KMS-11 (cell line): ENCODE results near the gene ABCG5.

Experiments
- H2AFZ ChIP-seq: fragments of 200-600 bp; sonication (generic); 2 replicates; pipeline ENCODE4 v1.6.1; 2016; ENCODE audit warnings: antibody characterized with exemption, mixed run types, low read depth
- H3K27ac ChIP-seq: fragments of 200-600 bp; sonication (generic); 2 replicates; pipeline ENCODE4 v1.6.1; 2016; ENCODE audit warnings: mild to moderate bottlenecking, mixed run types
- H3K27me3 ChIP-seq: fragments of 200-600 bp; sonication (generic); 2 replicates; pipeline ENCODE4 v1.6.1; 2017; ENCODE audit warnings: mild to moderate bottlenecking, low read depth, mixed run types, moderate library complexity; ENCODE audit not compliant: insufficient read depth
- H3K36me3 ChIP-seq: fragments of 200-600 bp; sonication (generic); 2 replicates; pipeline ENCODE4 v1.6.1; 2017; ENCODE audit warnings: mild to moderate bottlenecking, mixed run types; ENCODE audit not compliant: insufficient read depth
- H3K4me1 ChIP-seq: fragments of 200-600 bp; sonication (generic); 2 replicates; pipeline ENCODE4 v1.6.1; 2016; ENCODE audit warnings: mild to moderate bottlenecking, low read depth, mixed run types; ENCODE audit not compliant: poor library complexity, severe bottlenecking
- H3K4me2 ChIP-seq: fragments of 200-600 bp; sonication (generic); 2 replicates; pipeline ENCODE4 v1.7.0; 2016; ENCODE audit warnings: mild to moderate bottlenecking, mixed run types
- H3K4me3 ChIP-seq: fragments of 200-600 bp; sonication (generic); IDR thresholded peaks from 2 replicates; pipeline ENCODE4 v1.6.1; 2017; ENCODE audit warnings: low read depth, low read length, mixed read lengths; ENCODE audit not compliant: insufficient read depth
- H3K79me2 ChIP-seq: fragments of 200-600 bp; sonication (generic); 2 replicates; pipeline ENCODE4 v1.6.1; 2016; ENCODE audit warnings: low read depth, mixed run types; ENCODE audit not compliant: insufficient read depth
- H3K9ac ChIP-seq: fragments of 200-600 bp; sonication (generic); 2 replicates; pipeline ENCODE4 v1.6.1; 2016; ENCODE audit warnings: mild to moderate bottlenecking, mixed run types
- H4K20me1 ChIP-seq: fragments of 200-600 bp; sonication (generic); 2 replicates; pipeline ENCODE4 v1.6.1; 2016; ENCODE audit warnings: mild to moderate bottlenecking, mixed run types; ENCODE audit not compliant: insufficient read depth
- TF ChIP-seq, protein P1 (sequence below): fragments of 200-600 bp; sonication (generic); conservative IDR thresholded peaks from 2 replicates; pipeline ENCODE4 v1.6.1; 2017; ENCODE audit warnings: low read depth, mild to moderate bottlenecking, antibody characterized with exemption, low read length, moderate library complexity, mixed read lengths

The ABCG5 gene

DNA sequence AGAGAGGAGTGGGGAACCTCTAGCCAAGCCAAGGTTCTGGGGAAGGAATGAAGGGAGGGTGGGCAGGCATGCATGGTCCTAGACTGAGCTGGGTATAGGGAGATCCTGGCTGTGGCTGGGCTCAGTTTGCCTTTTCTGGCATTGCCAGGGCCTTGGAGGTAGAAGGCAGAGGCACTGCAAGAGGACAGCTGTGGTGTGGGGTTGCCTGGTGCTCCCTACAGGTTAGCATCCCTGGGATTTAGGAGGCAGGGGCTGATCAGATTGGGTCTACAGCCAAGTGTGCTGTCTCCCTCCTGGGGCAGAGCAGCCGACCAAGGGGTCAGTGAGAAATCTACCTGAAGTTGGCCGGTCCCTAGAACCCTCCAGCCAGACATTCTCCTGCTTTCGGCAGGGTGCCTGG is 16.0 kb upstream of the ABCG5 start:
- Histone ChIP-seq H2AFZ (no peak overlapping the region), H3K9ac (no peak overlapping the region), H3K4me2 (no peak overlapping the region), H3K4me3 (no peak overlapping the region), H3K79me2 (no peaks in the 10 kb centered on the region), H4K20me1 (no peaks in the 10 kb centered on the region), H3K36me3 (no peaks in the 10 kb centered on the region), H3K27me3 (peaks cover 30% of the 10 kb centered on the region; the same call in 1 of the 2 replicates), H3K4me1 (no peaks in the 10 kb centered on the region), H3K27ac (no peak overlapping the region)
- TF ChIP-seq, protein P1, sequence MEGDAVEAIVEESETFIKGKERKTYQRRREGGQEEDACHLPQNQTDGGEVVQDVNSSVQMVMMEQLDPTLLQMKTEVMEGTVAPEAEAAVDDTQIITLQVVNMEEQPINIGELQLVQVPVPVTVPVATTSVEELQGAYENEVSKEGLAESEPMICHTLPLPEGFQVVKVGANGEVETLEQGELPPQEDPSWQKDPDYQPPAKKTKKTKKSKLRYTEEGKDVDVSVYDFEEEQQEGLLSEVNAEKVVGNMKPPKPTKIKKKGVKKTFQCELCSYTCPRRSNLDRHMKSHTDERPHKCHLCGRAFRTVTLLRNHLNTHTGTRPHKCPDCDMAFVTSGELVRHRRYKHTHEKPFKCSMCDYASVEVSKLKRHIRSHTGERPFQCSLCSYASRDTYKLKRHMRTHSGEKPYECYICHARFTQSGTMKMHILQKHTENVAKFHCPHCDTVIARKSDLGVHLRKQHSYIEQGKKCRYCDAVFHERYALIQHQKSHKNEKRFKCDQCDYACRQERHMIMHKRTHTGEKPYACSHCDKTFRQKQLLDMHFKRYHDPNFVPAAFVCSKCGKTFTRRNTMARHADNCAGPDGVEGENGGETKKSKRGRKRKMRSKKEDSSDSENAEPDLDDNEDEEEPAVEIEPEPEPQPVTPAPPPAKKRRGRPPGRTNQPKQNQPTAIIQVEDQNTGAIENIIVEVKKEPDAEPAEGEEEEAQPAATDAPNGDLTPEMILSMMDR, result no peak

DNA sequence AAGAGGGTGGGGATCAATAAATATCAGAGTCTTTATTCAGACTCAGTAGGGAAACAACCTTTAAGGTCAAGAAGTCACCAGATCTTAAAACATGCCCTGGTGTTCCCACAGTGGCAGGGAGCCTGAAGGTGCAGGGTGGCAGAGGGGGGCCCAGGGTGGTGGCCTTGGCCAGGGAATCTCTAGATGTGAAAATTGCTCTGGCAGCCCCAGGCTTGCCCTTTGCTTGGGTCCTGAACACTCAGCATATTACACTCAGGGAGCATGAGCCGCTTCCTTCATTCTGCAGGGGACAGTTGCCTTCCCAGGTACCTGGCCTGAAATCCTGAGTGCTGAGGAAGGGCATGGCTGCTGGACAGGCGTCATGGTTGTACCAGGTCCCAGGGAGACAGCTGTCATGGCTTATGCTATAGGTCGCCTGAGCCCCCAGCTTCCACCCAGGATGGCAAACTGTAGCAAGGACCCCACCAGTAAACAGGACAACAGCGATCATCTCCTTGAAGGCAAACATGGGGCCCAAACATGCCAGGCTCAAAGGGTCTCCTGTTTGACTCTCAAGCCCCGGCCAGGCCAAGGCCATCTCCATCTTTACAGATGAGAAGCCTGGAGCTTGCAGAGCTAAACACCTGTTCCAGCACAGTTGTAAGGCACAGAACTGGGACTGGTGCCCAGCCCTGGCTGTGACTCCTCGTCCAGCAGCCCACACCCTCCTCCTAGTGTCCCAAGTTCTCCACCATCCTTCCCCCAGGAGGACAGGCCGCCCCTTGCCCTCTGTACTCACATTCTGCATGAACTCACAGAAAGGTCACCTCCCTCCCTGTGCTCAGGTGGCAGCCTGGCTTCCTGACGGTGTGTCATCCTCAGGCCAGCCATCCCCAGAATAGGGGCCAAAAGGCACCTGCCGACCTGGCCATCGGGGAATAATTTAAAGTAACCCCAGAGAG is 14.8 kb upstream of the ABCG5 start:
- Histone ChIP-seq H3K79me2 (no peaks in the 10 kb centered on the region), H3K27me3 (peaks cover 24% of the 10 kb centered on the region; the same call in 1 of the 2 replicates), H3K4me2 (no peak overlapping the region), H3K4me1 (no peaks in the 10 kb centered on the region), H3K27ac (no peak overlapping the region), H3K4me3 (no peak overlapping the region), H2AFZ (no peak overlapping the region), H3K36me3 (no peaks in the 10 kb centered on the region), H3K9ac (no peak overlapping the region), H4K20me1 (no peaks in the 10 kb centered on the region)
- TF ChIP-seq, protein P1, result no peak

DNA sequence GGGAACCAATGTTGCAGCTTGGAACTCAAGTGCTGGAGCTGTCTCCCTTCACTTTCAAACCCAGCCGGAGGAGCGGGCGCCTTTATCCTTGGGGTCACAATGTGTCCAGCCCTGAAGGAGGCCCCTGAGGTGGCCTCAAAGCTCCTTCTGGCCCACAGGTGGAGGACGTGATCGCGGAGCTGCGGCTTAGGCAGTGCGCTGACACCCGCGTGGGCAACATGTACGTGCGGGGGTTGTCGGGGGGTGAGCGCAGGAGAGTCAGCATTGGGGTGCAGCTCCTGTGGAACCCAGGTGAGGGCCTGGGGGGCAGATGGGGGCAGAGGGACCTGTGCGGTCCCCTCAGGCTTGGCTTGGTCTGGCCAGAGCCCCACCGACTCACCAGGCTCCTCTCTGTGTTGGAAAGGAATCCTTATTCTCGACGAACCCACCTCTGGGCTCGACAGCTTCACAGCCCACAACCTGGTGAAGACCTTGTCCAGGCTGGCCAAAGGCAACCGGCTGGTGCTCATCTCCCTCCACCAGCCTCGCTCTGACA is 13.6 kb upstream of the ABCG5 start:
- TF ChIP-seq, protein P1, result no peak
- Histone ChIP-seq H3K79me2 (no peaks in the 10 kb centered on the region), H4K20me1 (no peaks in the 10 kb centered on the region), H3K27me3 (peaks cover 14% of the 10 kb centered on the region; the same call in 1 of the 2 replicates), H3K4me2 (no peak overlapping the region), H3K36me3 (no peaks in the 10 kb centered on the region), H3K9ac (no peak overlapping the region), H2AFZ (no peak overlapping the region), H3K4me3 (no peak overlapping the region), H3K27ac (no peak overlapping the region), H3K4me1 (no peaks in the 10 kb centered on the region)

DNA sequence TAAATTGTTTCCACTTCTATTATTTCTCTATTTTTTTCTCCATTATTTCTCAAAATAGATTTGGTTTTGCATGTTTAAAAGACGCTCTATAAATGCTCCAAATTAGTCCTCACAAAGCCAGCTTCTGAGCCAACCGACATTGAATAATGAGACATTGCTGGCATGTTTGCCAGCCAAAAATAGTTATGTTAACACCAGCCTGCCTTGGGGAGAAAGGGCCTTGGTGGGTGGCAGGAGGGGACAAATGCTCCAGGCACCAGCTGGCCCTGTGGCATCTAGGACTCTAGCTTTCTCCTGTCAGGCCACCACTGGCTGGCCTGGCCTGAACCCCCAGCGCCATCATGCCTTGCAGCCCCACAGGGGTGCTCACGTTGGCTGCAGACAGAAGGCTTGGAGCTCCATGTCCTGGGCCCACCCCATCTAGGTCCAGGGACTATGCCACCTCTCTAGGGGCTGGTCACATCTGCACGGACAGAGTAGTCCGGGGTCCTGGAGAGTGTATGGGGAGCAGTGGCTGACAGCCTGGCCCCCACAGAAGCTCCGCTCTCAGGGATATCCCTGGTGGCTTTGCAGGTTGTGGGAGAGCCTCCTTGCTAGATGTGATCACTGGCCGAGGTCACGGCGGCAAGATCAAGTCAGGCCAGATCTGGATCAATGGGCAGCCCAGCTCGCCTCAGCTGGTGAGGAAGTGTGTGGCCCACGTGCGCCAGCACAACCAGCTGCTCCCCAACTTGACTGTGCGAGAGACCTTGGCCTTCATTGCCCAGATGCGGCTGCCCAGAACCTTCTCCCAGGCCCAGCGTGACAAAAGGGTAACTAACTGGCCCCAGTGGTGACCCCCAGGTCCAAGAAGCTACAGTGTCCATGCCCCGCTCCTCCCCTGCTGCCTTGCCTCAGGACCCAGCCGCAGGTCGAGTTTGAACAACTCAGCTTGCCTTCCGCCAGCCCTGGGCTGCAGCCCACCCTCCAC is 12.7 kb upstream of the ABCG5 start:
- no peaks in the 10 kb centered on the region for H4K20me1 ChIP-seq
- no peaks in the 10 kb centered on the region for H3K4me1 ChIP-seq
- no peak overlapping the region for H3K27ac ChIP-seq
- H3K4me3 ChIP-seq, result no peak overlapping the region
- TF ChIP-seq, protein P1, result no peak
- no peak overlapping the region for H3K9ac ChIP-seq
- no peaks in the 10 kb centered on the region for H3K79me2 ChIP-seq
- H2AFZ ChIP-seq, result no peak overlapping the region
- peaks cover 8% of the 10 kb centered on the region; the same call in 1 of the 2 replicates for H3K27me3 ChIP-seq
- no peak overlapping the region for H3K4me2 ChIP-seq
- H3K36me3 ChIP-seq, result no peaks in the 10 kb centered on the region
